SK-N-SH (cell line): Measurements from ENCODE around the gene SETD3. TPM values are rescaled to one million over a fixed set of nuclear protein-coding genes. Genes with fewer than 3 reads are reported as not detected.

Experiments
- CTCF ChIA-PET: fragments of 300-600, 350-600 bp; formaldehyde crosslinking; extraction: SDS; loops from one replicate; lab custom pipeline; 2021; lab: Yijun Ruan, JAX
- POLR2A ChIA-PET: fragments of 350-600 bp; sonication (Branson Sonifier 250); formaldehyde crosslinking; extraction: SDS; loops from one replicate; lab custom pipeline; 2020; ENCODE audit warnings: antibody characterized with exemption, inconsistent platforms; lab: Yijun Ruan, JAX
- DNase-seq: peaks from one replicate; pipeline ENCODE4 v3.0.0; 2012
- H2AFZ ChIP-seq: fragments of 200-600 bp; sonication (generic); 2 replicates; pipeline ENCODE4 v1.8.1; 2016; ENCODE audit warnings: antibody characterized with exemption, mild to moderate bottlenecking, low read depth
- H3F3A ChIP-seq: fragments of 200-600 bp; sonication (generic); replicated peaks from 2 replicates; pipeline ENCODE3; 2016; ENCODE audit warnings: antibody characterized with exemption, mild to moderate bottlenecking; ENCODE audit not compliant: insufficient read depth
- H3K27ac ChIP-seq, 2 experiments: fragments of 200-500 bp in 1 of 2; fragments of 200-600 bp in 1 of 2; sonication (Bioruptor generic) in 1 of 2; sonication (generic), shearing (Covaris generic) in 1 of 2; 2 replicates each; pipeline versions ENCODE4 v1.5.1 to v1.6.1; 2014 to 2016; ENCODE audit warnings: low read depth in 2 of 2, inconsistent platforms in 1 of 2, low read length in 1 of 2, mild to moderate bottlenecking in 1 of 2, mixed read lengths in 1 of 2
- H3K27me3 ChIP-seq: fragments of 200-600 bp; sonication (generic), shearing (Covaris generic); 2 replicates; pipeline ENCODE4 v1.6.1; 2016; ENCODE audit warnings: mixed run types; ENCODE audit not compliant: insufficient read depth
- H3K36me3 ChIP-seq, 2 experiments: fragments of 200-500 bp in 1 of 2; fragments of 200-600 bp in 1 of 2; sonication (Bioruptor generic) in 1 of 2; sonication (generic) in 1 of 2; replicated peaks in 1 of 2; 2 replicates each; pipeline versions ENCODE3 to v1.5.1; 2014 to 2016; ENCODE audit warnings: low read length in 1 of 2, mild to moderate bottlenecking in 1 of 2; ENCODE audit not compliant: insufficient read depth in 2 of 2, control insufficient read depth in 1 of 2
- H3K4me1 ChIP-seq, 2 experiments: fragments of 200-500 bp in 1 of 2; fragments of 200-600 bp in 1 of 2; sonication (Bioruptor generic) in 1 of 2; sonication (generic), shearing (Covaris generic) in 1 of 2; 2 replicates each; pipeline versions ENCODE4 v1.5.1 to v1.6.1; 2014 to 2016; ENCODE audit warnings: low read depth in 1 of 2, low read length in 1 of 2, mixed run types in 1 of 2; ENCODE audit not compliant: insufficient read depth in 2 of 2, control insufficient read depth in 1 of 2
- H3K4me2 ChIP-seq: fragments of 200-600 bp; sonication (generic), shearing (Covaris generic); 2 replicates; pipeline ENCODE4 v1.6.1; 2017; ENCODE audit warnings: mixed run types
- H3K4me3 ChIP-seq, 2 experiments: fragments of 200-500 bp in 1 of 2; fragments of 200-600 bp in 1 of 2; sonication (Bioruptor generic) in 1 of 2; sonication (generic), shearing (Covaris generic) in 1 of 2; 2 replicates each; pipeline versions ENCODE4 v1.5.1 to v1.8.1; 2014 to 2016; ENCODE audit warnings: low read depth in 2 of 2, inconsistent platforms in 1 of 2, low read length in 1 of 2, mild to moderate bottlenecking in 1 of 2, mixed read lengths in 1 of 2, moderate library complexity in 1 of 2
- H3K79me2 ChIP-seq: fragments of 200-600 bp; sonication (generic); 2 replicates; pipeline ENCODE4 v1.8.1; 2017; ENCODE audit warnings: mild to moderate bottlenecking; ENCODE audit not compliant: insufficient read depth
- H3K9ac ChIP-seq: fragments of 200-600 bp; sonication (generic); 2 replicates; pipeline ENCODE4 v1.6.1; 2017; ENCODE audit warnings: mixed run types
- H3K9me2 ChIP-seq: fragments of 200-600 bp; sonication (generic); 2 replicates; pipeline ENCODE4 v1.6.1; 2017; ENCODE audit warnings: mixed run types
- H3K9me3 ChIP-seq: fragments of 200-600 bp; sonication (generic); 2 replicates; pipeline ENCODE4 v1.6.1; 2017; ENCODE audit warnings: mixed run types, mild to moderate bottlenecking, moderate library complexity
- H4K20me1 ChIP-seq: fragments of 200-600 bp; sonication (generic); 2 replicates; pipeline ENCODE4 v1.6.1; 2017; ENCODE audit warnings: mild to moderate bottlenecking, mixed run types; ENCODE audit not compliant: insufficient read depth
- ELF1 ChIP-seq: IDR thresholded peaks from 2 replicates; pipeline ENCODE4 v1.4.0; 2012
- FOSL2 ChIP-seq: IDR thresholded peaks from 2 replicates; pipeline ENCODE4 v1.4.0; 2012; ENCODE audit warnings: low read depth, mild to moderate bottlenecking, moderate library complexity, borderline replicate concordance
- FOXM1 ChIP-seq: IDR thresholded peaks from 2 replicates; pipeline ENCODE4 v1.4.0; 2012; ENCODE audit warnings: low read depth, mild to moderate bottlenecking
- GATA2 ChIP-seq: sonication (generic); formaldehyde crosslinking; IDR thresholded peaks from 2 replicates; pipeline ENCODE4 v1.5.0; 2020; ENCODE audit warnings: mild to moderate bottlenecking, missing genetic modification reagents
- MXI1 ChIP-seq: IDR thresholded peaks from 2 replicates; pipeline ENCODE4 v1.6.1; 2012; ENCODE audit warnings: mild to moderate bottlenecking, low read depth, low read length, improper control_type of control experiment
- PBX3 ChIP-seq: IDR thresholded peaks from 2 replicates; pipeline ENCODE4; 2012
- RAD21 ChIP-seq: IDR thresholded peaks from 2 replicates; pipeline ENCODE4 v1.6.1; 2012; ENCODE audit warnings: mild to moderate bottlenecking, low read length
- RCOR1 ChIP-seq: fragments of 150-350 bp; IDR thresholded peaks from 2 replicates; pipeline ENCODE4 v1.6.1; 2017; ENCODE audit warnings: antibody characterized with exemption, low read length
- RFX5 ChIP-seq: IDR thresholded peaks from 2 replicates; pipeline ENCODE4 v1.6.1; 2012; ENCODE audit warnings: mild to moderate bottlenecking, improper control_type of control experiment, low read length
- TCF12 ChIP-seq: IDR thresholded peaks from 2 replicates; pipeline ENCODE4 v1.4.0; 2012
- USF2 ChIP-seq: fragments of 150-350 bp; IDR thresholded peaks from 2 replicates; pipeline ENCODE4 v1.6.1; 2017; ENCODE audit warnings: antibody characterized with exemption, low read length, low read depth, borderline replicate concordance
- YY1 ChIP-seq: IDR thresholded peaks from 2 replicates; pipeline ENCODE4 v1.4.0; 2012; ENCODE audit warnings: low read depth, mild to moderate bottlenecking
- ZBTB33 ChIP-seq: IDR thresholded peaks from 2 replicates; pipeline ENCODE4 v1.4.0; 2012; ENCODE audit warnings: low read depth, borderline replicate concordance
- WGBS: methylation state at CpG from one replicate; pipeline ENCODE4 v1.1.6; 2017; ENCODE audit warnings: low lambda C conversion rate; 5-methylcytosine and 5-hydroxymethylcytosine counted together
- polyA plus RNA-seq, 3 experiments: library from polyadenylated mRNA; depleted of rRNA; stranded (reverse); fragments of >200 nt; gene quantifications; 2 replicates each; pipeline ENCODE4 v1.2.3, GENCODE V29; 2012

Gene SETD3
- polyA plus RNA-seq, 1 of the 3 experiments (the other 2 are of a cell fraction): 19.1 TPM

- TF ChIP-seq FOXM1 (no peak), USF2 (no peak), MXI1 (no peak), PBX3 (no peak)
Measured at GRCh38 chr14:99527427-99528076, 46.9 kb upstream of the SETD3 start (continued).

GRCh38 chr14:99527026-99527425, 46.4 kb upstream of the SETD3 start:
- H3K9ac ChIP-seq: no peak overlapping the region
- H3K4me3 ChIP-seq: no peak overlapping the region
- no peaks in the 10 kb centered on the region for H4K20me1 ChIP-seq
- 97% methylated on average over 7 of the region's 12 CpGs for WGBS
- ChIA-PET CTCF (interaction anchor here (0.6 to 2.8 kb wide), 5 partner anchors 14 to 358 kb away, joined by 3 to 11 read pairs (median 4); no protein-coding TSS in a partner anchor), POLR2A (no interaction called here)
- H3K27me3 ChIP-seq: no peaks in the 10 kb centered on the region
- peak overlapping the region in 1 of 2 experiments; percentile 11; a peak in 1 of 4 replicates for H3K27ac ChIP-seq
- peaks cover 20% of the 10 kb centered on the region; the same call in 1 of the 2 replicates for H3K79me2 ChIP-seq
- H3K36me3 ChIP-seq: no peaks in the 10 kb centered on the region
- no peak for DNase-seq
- no peaks in the 10 kb centered on the region for H3F3A ChIP-seq
- peaks cover 30 to 61% of the 10 kb centered on the region in 2 experiments; a peak in 3 of 4 replicates for H3K4me1 ChIP-seq
- H3K9me3 ChIP-seq: no peaks in the 10 kb centered on the region
- H3K4me2 ChIP-seq: no peak overlapping the region
- no peak for TF ChIP-seq ZBTB33
- TF ChIP-seq YY1: no peak
- TF ChIP-seq RCOR1: no peak
- no peak for TF ChIP-seq TCF12
- no peak for TF ChIP-seq ELF1
- no peak for TF ChIP-seq GATA2 (CRISPR knock-in tag)
- no peak for TF ChIP-seq RAD21
- no peak for TF ChIP-seq FOSL2
- no peak for TF ChIP-seq RFX5
- H2AFZ ChIP-seq: no peak overlapping the region
- no peaks in the 10 kb centered on the region for H3K9me2 ChIP-seq
